ENCODE measurements around the gene TMEM45A. TPM values are rescaled to one million over a fixed set of nuclear protein-coding genes. Genes with fewer than 3 reads are reported as not detected.

TMEM45A gene
- polyA plus RNA-seq, 12 donors, result 14.1 to 50.3 (median 20.5) TPM; not detected in 1

DNA sequence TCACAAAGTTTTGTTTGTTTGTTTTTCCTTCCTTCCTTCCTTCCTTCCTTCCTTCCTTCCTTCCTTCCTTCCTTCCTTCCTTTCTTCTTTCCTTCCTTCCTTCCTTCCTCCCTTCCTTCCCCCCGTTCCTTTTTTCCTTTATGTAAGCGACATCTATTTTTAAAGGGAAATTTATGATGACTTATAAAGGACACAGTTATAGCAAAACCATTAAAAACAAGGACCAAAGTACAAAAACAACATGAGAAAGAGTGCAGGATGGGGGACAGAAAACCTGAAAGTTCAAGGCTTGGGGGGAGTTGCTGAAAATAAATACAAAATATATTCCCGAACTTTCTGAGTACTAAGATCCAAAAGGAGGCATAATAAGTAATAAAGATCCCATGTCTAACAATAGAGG, 118.8 kb downstream of the TMEM45A start:
- DNase-seq, result no peak

DNA sequence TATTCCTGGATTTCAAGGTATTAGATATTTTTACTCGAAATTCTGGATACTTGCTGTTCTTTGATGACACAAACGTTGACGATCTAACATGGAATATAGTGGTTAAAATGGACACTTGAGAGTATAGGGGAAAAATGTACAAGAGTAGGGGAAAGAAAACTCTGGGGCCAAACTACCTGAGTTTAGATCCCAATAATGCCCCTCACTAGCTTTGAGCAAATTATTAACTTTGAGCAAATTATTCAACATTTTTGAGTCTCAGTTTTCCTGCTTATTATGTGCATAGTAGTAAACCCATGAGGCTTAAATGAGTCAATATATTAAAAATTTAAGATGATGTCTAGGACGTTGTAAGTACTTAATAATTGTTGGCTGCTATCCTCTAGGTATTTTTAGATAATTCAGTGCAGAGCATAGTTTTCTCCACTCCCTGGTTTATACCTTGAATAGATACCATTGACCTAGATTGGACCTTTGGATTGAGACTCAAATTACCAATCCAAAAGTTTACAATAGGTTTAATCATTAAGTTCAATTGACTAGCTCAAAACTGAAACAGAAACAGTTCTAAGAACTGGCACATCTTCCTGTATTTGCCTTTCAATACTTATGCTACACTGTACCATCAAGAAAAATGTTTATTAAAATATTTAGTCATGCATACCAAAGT, 121.4 kb downstream of the TMEM45A start:
- DNase-seq, result no peak

DNA sequence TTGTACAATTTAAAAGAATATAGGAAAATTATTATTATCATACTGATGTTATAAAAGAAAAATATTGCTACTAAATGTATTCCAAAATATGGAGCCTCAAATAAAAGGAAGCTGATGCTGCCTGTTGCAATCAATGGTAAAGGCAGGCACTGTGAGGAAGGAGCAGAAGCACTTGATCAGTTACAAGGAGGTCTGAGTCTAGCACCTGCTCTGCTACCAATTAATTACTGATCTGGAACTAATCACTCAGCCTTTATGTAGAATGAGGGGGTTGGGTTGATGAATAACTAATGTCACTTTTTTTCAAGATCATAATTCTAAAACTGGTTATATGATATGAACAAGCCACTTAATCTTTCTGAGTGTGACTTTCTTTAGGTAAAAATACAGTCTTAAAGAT, 122.5 kb downstream of the TMEM45A start:
- DNase-seq, result no peak

DNA sequence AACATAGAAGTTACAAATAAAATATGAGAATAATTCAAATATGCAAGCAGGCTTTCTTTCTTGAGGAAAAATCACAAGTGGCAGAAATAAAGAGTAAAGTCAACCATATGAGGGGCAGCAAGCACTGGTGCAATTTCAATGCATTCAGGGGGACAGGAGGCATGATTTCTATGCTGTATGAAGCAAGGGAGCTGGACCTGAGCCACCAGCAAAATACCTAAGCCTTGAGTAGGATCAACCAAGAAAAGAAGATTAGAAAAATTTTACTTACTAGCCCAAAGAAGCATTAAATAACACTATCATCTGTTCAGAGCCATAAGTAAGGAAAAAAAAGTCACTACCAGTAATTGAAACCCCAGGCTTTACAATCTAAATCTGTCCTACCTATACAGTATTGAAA, 123.3 kb downstream of the TMEM45A start:
- no peak for DNase-seq

DNA sequence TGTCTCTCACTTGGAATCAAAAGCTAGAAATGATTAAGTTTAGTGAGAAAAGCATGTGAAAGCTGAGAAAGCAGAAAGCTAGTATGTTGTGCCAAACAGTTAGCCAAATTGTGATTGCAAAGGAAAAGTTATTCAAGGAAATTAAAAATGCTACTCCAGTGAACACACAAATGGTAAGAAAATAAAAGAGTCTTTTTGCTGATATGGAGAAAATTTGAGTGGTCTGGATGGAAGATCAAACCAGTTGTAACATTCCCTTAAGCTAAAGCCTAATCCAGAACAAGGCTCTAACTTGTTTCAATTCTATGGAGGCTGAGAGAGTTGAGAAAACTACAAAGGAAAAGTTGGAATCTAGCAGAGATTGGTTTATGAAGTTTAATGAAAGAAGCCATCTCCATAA, 128.8 kb downstream of the TMEM45A start:
- no peak for DNase-seq

Other genes starting within 250 kb of the TMEM45A start
- 10 to 100 TPM in 11 of 12 donors, not detected in 1; 31.7 to 45.6 (median 38.2) TPM for gene TBC1D23, start 231.6 kb upstream of the TMEM45A start, polyA plus RNA-seq (ENCODE audit: insufficient read length in 12 of 12)
- 10 to 100 TPM in 11 of 12 donors, not detected in 1; 22.0 to 44.4 (median 29.3) TPM for gene NIT2, start 157.9 kb upstream of the TMEM45A start, polyA plus RNA-seq (ENCODE audit: insufficient read length in 12 of 12)
- 10 to 100 TPM in 11 of 12 donors, not detected in 1; 48.2 to 77.6 (median 64.3) TPM for gene TOMM70, start 91.5 kb upstream of the TMEM45A start, polyA plus RNA-seq (ENCODE audit: insufficient read length in 12 of 12)
- gene LNP1, start 91.1 kb upstream of the TMEM45A start, polyA plus RNA-seq (ENCODE audit: insufficient read length in 12 of 12), result 1 to 10 TPM in 11 of 12 donors, not detected in 1; 4.7 to 7.8 (median 7.0) TPM
- 1 to 10 TPM in 1 of 12 donors, under 1 TPM in 1, not detected in 10; 0.21 to 6.7 TPM for gene ADGRG7, start 117.0 kb downstream of the TMEM45A start, polyA plus RNA-seq (ENCODE audit: insufficient read length in 12 of 12)
- gene TFG, start 216.9 kb downstream of the TMEM45A start, polyA plus RNA-seq (ENCODE audit: insufficient read length in 12 of 12), result 100 to 1,000 TPM in 4 of 12 donors, 10 to 100 TPM in 7, not detected in 1; 79.4 to 140 (median 99.7) TPM